Thoracic aorta (tissue), 2 donors: ENCODE data around the gene MYO18B. TPM values are rescaled to one million over a fixed set of nuclear protein-coding genes. Genes with fewer than 3 reads are reported as not detected.

Experiments
- ATAC-seq: fragments of 150-250 bp; one replicate; pipeline ENCODE4 v1.8.0; 2017; ENCODE audit warnings: low read depth; ENCODE audit not compliant: insufficient number of reproducible peaks, low FRiP score
- DNase-seq: peaks from one replicate; pipeline ENCODE4 v3.0.0-alpha.2; 2020; ENCODE audit warnings: low spot score
- H3K27ac ChIP-seq, 2 donors: fragments of 200-600 bp; sonication (generic); 1 replicate in 1 of 2; 2 replicates in 1 of 2; pipeline ENCODE4 v1.5.1; 2016; ENCODE audit warnings: mild to moderate bottlenecking in 2 of 2, moderate library complexity in 2 of 2
- H3K27me3 ChIP-seq: fragments of 200-600 bp; sonication (generic); replicated peaks from 2 replicates; pipeline ENCODE4 v1.6.0; 2016; ENCODE audit warnings: mild to moderate bottlenecking; ENCODE audit not compliant: insufficient read depth
- H3K36me3 ChIP-seq: fragments of 200-600 bp; sonication (generic); one replicate; pipeline ENCODE4 v1.5.1; 2016
- H3K4me1 ChIP-seq, 2 donors: fragments of 200-600 bp; sonication (generic); 1 replicate in 1 of 2; 2 replicates in 1 of 2; pipeline versions ENCODE4 v1.5.1 to v1.6.0; 2016; ENCODE audit warnings: low read depth in 2 of 2, mild to moderate bottlenecking in 1 of 2; ENCODE audit not compliant: control insufficient read depth in 1 of 2
- H3K4me3 ChIP-seq: fragments of 200-600 bp; sonication (generic); 2 replicates; pipeline ENCODE4 v1.5.1; 2016; ENCODE audit warnings: mild to moderate bottlenecking
- H3K9me3 ChIP-seq: fragments of 200-600 bp; sonication (generic); 2 replicates; pipeline ENCODE4 v1.5.1; 2016
- CTCF ChIP-seq: fragments of 200-600 bp; sonication (generic); IDR thresholded peaks from one replicate; pipeline ENCODE4 v1.5.1; 2019; ENCODE audit warnings: antibody characterized with exemption
- total RNA-seq, 2 donors: library from RNA; depleted of rRNA; stranded (reverse); fragments of >200 nt; gene quantifications; one replicate each; pipeline versions ENCODE4 v1.1.0 to v1.2.3, GENCODE V29; 2016

Gene MYO18B
- total RNA-seq, 2 donors from 2014 or later, result 45.6 to 73.5 TPM

- no peaks in the 10 kb centered on the region for H3K27me3 ChIP-seq
- no peaks in the 10 kb centered on the region for H3K9me3 ChIP-seq
- DNase-seq (no peak), ATAC-seq (no peak)
- no peak overlapping the region for H3K27ac ChIP-seq
- no peak for TF ChIP-seq CTCF
- no peaks in the 10 kb centered on the region for H3K4me1 ChIP-seq
- no peak overlapping the region for H3K4me3 ChIP-seq
- H3K36me3 ChIP-seq, result peaks cover 45% of the 10 kb centered on the region
These were observed 161.3 kb downstream of the MYO18B start for GRCh38 chr22:25903294-25903693.

- no peak for TF ChIP-seq CTCF
- H3K36me3 ChIP-seq, result peaks cover 25% of the 10 kb centered on the region
- ATAC-seq, result no peak
These were observed 166.2 kb downstream of the MYO18B start for GRCh38 chr22:25908212-25908611.

GRCh38 chr22:25908755-25909154, 166.8 kb downstream of the MYO18B start:
- no peak overlapping the region for H3K27ac ChIP-seq
- peaks cover 21% of the 10 kb centered on the region for H3K36me3 ChIP-seq
- no peaks in the 10 kb centered on the region for H3K27me3 ChIP-seq
- H3K4me3 ChIP-seq, result no peak overlapping the region
- TF ChIP-seq CTCF, result no peak
- no peak for ATAC-seq
- DNase-seq, result no peak
- H3K9me3 ChIP-seq, result no peaks in the 10 kb centered on the region
- H3K4me1 ChIP-seq, result no peaks in the 10 kb centered on the region

More at GRCh38 chr22:25908212-25908611, 166.2 kb downstream of the MYO18B start:
- no peak for DNase-seq
- H3K4me1 ChIP-seq, result no peaks in the 10 kb centered on the region
- no peak overlapping the region for H3K27ac ChIP-seq
- H3K4me3 ChIP-seq, result no peak overlapping the region
- no peaks in the 10 kb centered on the region for H3K9me3 ChIP-seq
- no peaks in the 10 kb centered on the region for H3K27me3 ChIP-seq

- DNase-seq, result no peak
- no peaks in the 10 kb centered on the region for H3K4me1 ChIP-seq
- TF ChIP-seq CTCF, result no peak
- ATAC-seq, result no peak
- no peak overlapping the region for H3K4me3 ChIP-seq
- no peaks in the 10 kb centered on the region for H3K9me3 ChIP-seq
- no peak overlapping the region for H3K27ac ChIP-seq
- no peaks in the 10 kb centered on the region for H3K27me3 ChIP-seq
- H3K36me3 ChIP-seq, result peaks cover 12% of the 10 kb centered on the region
These were observed 167.8 kb downstream of the MYO18B start for GRCh38 chr22:25909614-25910387.

- no peaks in the 10 kb centered on the region for H3K4me1 ChIP-seq
- peaks cover 12% of the 10 kb centered on the region for H3K36me3 ChIP-seq
- TF ChIP-seq CTCF, result no peak
- H3K4me3 ChIP-seq, result no peak overlapping the region
- DNase-seq (no peak), ATAC-seq (no peak)
- no peaks in the 10 kb centered on the region for H3K27me3 ChIP-seq
- H3K9me3 ChIP-seq, result no peaks in the 10 kb centered on the region
- H3K27ac ChIP-seq, result no peak overlapping the region
These were observed 169.4 kb downstream of the MYO18B start for GRCh38 chr22:25911243-25911972.
